Breast epithelium (tissue), 4 donors: Measurements from ENCODE around the gene STT3A. TPM values are rescaled to one million over a fixed set of nuclear protein-coding genes. Genes with fewer than 3 reads are reported as not detected.

Experiments used
- DNase-seq, 2 donors: peaks; one replicate each; pipeline ENCODE4 v3.0.0-alpha.2; 2019; ENCODE audit warnings: low spot score in 2 of 2
- H3K27ac ChIP-seq, 2 donors: fragments of 200-600 bp; sonication (generic) in 1 of 2; one replicate each; pipeline ENCODE4 v1.5.1; 2016 to 2019; ENCODE audit warnings: mild to moderate bottlenecking in 1 of 2
- H3K27me3 ChIP-seq, 2 donors: fragments of 200-600 bp; sonication (generic) in 1 of 2; one replicate each; pipeline versions ENCODE4 v1.5.1 to v1.6.0; 2017 to 2019; ENCODE audit warnings: control low read depth in 1 of 2, mild to moderate bottlenecking in 1 of 2
- H3K36me3 ChIP-seq: fragments of 200-600 bp; one replicate; pipeline ENCODE4 v1.5.1; 2019
- H3K4me1 ChIP-seq, 2 donors: fragments of 200-600 bp; sonication (generic); one replicate each; pipeline ENCODE4 v1.5.1; 2016 to 2019; ENCODE audit warnings: control low read depth in 1 of 2
- H3K4me3 ChIP-seq, 3 donors: fragments of 200-600 bp; sonication (generic); 1 replicate in 2 of 3; 2 replicates in 1 of 3; pipeline ENCODE4 v1.5.1; 2016 to 2019; ENCODE audit warnings: mild to moderate bottlenecking in 3 of 3, moderate library complexity in 2 of 3
- H3K9me3 ChIP-seq, 2 donors: fragments of 200-600 bp; sonication (generic) in 1 of 2; one replicate each; pipeline ENCODE4 v1.5.1; 2016 to 2019; ENCODE audit warnings: control low read depth in 1 of 2
- CTCF ChIP-seq, 3 donors: fragments of 450-650 bp; IDR thresholded peaks; one replicate each; pipeline ENCODE4 v1.5.1; 2016 to 2017; ENCODE audit warnings: antibody characterized with exemption in 3 of 3, mild to moderate bottlenecking in 3 of 3, moderate library complexity in 3 of 3
- POLR2A ChIP-seq: fragments of 450-650 bp; IDR thresholded peaks from one replicate; pipeline ENCODE4 v1.6.1; 2016; ENCODE audit warnings: antibody characterized with exemption, mild to moderate bottlenecking, moderate library complexity
- POLR2AphosphoS5 ChIP-seq, 3 donors: sonication (generic); formaldehyde crosslinking; IDR thresholded peaks; one replicate each; pipeline ENCODE4 v1.6.1; 2017; ENCODE audit warnings: antibody characterized with exemption in 3 of 3
- intact Hi-C: fragments of 100-400 bp; cut with DNase I; formaldehyde crosslinking; loops from one replicate; pipeline ENCODE4 v1.15.1; 2023; ENCODE audit warnings: low total_unique reads
- total RNA-seq, 3 donors: library from RNA; depleted of rRNA; stranded (reverse); fragments of >200 nt; gene quantifications; one replicate each; pipeline ENCODE4 v1.1.0, GENCODE V29; 2016

STT3A gene
- total RNA-seq, 3 donors from 2014 or later, result 70.2 to 105 (median 96.0) TPM

- Histone ChIP-seq H3K27me3 (no peaks in the 10 kb centered on the region), H3K4me1 (no peaks in the 10 kb centered on the region), H3K9me3 (no peaks in the 10 kb centered on the region), H3K36me3 (peaks cover 7% of the 10 kb centered on the region), H3K27ac (no peak overlapping the region), H3K4me3 (no peak overlapping the region)
- TF ChIP-seq CTCF (IDR thresholded peaks at IDR 0.05), result no peak
- TF ChIP-seq POLR2A, result no peak
- no peak for TF ChIP-seq POLR2AphosphoS5 (IDR thresholded peaks at IDR 0.05)
- DNase-seq, result no peak
- intact Hi-C loops, result loop anchor here (2.0 kb wide), 1 partner anchor 64 kb away; no protein-coding TSS in a partner anchor
These were observed 30.4 kb downstream of the STT3A start for GRCh38 chr11:125623064-125623463.

GRCh38 chr11:125624756-125625213, 32.1 kb downstream of the STT3A start, which contains the start of gene CHEK1:
TSS of gene CHEK1 (plus strand) at chr11:125625163. CDS start at chr11:125626769, 1,606 bp downstream.
- TF ChIP-seq CTCF (IDR thresholded peaks at IDR 0.05) (no peak), POLR2AphosphoS5 (IDR thresholded peaks at IDR 0.05) (no peak), POLR2A (no peak)
- no peaks in the 10 kb centered on the region for H3K9me3 ChIP-seq
- no peak for DNase-seq
- H3K27me3 ChIP-seq, result no peaks in the 10 kb centered on the region
- H3K4me3 ChIP-seq, result peak within 1 kb of the TSS; percentile 69 to 94 (median 82)
- H3K27ac ChIP-seq, result peak within 1 kb of the TSS; percentile 92 to 98
- intact Hi-C loops, result no loop called here
- H3K4me1 ChIP-seq, result no peaks in the 10 kb centered on the region
- H3K36me3 ChIP-seq, result peaks cover 3% of the 10 kb centered on the region

- TF ChIP-seq CTCF (IDR thresholded peaks at IDR 0.05) (no peak), POLR2AphosphoS5 (IDR thresholded peaks at IDR 0.05) (no peak), POLR2A (no peak)
- intact Hi-C loops, result no loop called here
- no peak for DNase-seq
These were observed 32.6 kb downstream of the STT3A start for GRCh38 chr11:125625225-125625629.

GRCh38 chr11:125625630-125626287, 33.1 kb downstream of the STT3A start:
- no peaks in the 10 kb centered on the region for H3K4me1 ChIP-seq
- no peaks in the 10 kb centered on the region for H3K9me3 ChIP-seq
- no peaks in the 10 kb centered on the region for H3K27me3 ChIP-seq
- H3K36me3 ChIP-seq, result no peaks in the 10 kb centered on the region
- peak overlapping the region; percentile 92 to 98 for H3K27ac ChIP-seq
- peak; percentile 85 to 90 (median 86) for TF ChIP-seq POLR2AphosphoS5 (IDR thresholded peaks at IDR 0.05)
- no peak for TF ChIP-seq CTCF (IDR thresholded peaks at IDR 0.05)
- no peak for TF ChIP-seq POLR2A
- intact Hi-C loops, result no loop called here
- peak overlapping the region; percentile 69 to 94 (median 82) for H3K4me3 ChIP-seq
- peak; percentile 68 to 78 for DNase-seq

More at GRCh38 chr11:125625225-125625629, 32.6 kb downstream of the STT3A start:
- peak overlapping the region; percentile 92 to 98 for H3K27ac ChIP-seq
- no peaks in the 10 kb centered on the region for H3K4me1 ChIP-seq
- no peaks in the 10 kb centered on the region for H3K9me3 ChIP-seq
- peak overlapping the region; percentile 69 to 94 (median 82) for H3K4me3 ChIP-seq
- H3K27me3 ChIP-seq, result no peaks in the 10 kb centered on the region
- no peaks in the 10 kb centered on the region for H3K36me3 ChIP-seq

GRCh38 chr11:125626288-125626950, 33.8 kb downstream of the STT3A start:
- H3K36me3 ChIP-seq, result no peaks in the 10 kb centered on the region
- no peaks in the 10 kb centered on the region for H3K27me3 ChIP-seq
- H3K9me3 ChIP-seq, result no peaks in the 10 kb centered on the region
- DNase-seq, result no peak
- H3K4me1 ChIP-seq, result no peaks in the 10 kb centered on the region
- TF ChIP-seq POLR2AphosphoS5 (IDR thresholded peaks at IDR 0.05) (no peak), CTCF (IDR thresholded peaks at IDR 0.05) (no peak), POLR2A (no peak)
- peak overlapping the region; percentile 92 to 98 for H3K27ac ChIP-seq
- intact Hi-C loops, result no loop called here
- H3K4me3 ChIP-seq, result peak overlapping the region; percentile 69 to 94 (median 82)
